ENCODE measurements around the gene MCCC1.

- TF ChIP-seq, protein P1, sequence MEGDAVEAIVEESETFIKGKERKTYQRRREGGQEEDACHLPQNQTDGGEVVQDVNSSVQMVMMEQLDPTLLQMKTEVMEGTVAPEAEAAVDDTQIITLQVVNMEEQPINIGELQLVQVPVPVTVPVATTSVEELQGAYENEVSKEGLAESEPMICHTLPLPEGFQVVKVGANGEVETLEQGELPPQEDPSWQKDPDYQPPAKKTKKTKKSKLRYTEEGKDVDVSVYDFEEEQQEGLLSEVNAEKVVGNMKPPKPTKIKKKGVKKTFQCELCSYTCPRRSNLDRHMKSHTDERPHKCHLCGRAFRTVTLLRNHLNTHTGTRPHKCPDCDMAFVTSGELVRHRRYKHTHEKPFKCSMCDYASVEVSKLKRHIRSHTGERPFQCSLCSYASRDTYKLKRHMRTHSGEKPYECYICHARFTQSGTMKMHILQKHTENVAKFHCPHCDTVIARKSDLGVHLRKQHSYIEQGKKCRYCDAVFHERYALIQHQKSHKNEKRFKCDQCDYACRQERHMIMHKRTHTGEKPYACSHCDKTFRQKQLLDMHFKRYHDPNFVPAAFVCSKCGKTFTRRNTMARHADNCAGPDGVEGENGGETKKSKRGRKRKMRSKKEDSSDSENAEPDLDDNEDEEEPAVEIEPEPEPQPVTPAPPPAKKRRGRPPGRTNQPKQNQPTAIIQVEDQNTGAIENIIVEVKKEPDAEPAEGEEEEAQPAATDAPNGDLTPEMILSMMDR (IDR thresholded peaks at IDR 0.05), result peak in 1 of 3 donors; percentile 9
- TF ChIP-seq POLR2A (IDR thresholded peaks at IDR 0.05), result peak; percentile 61
- TF ChIP-seq POLR2AphosphoS5 (IDR thresholded peaks at IDR 0.05), result peak; percentile 92 to 97 (median 95)
Observed at GRCh38 chr3:183099026-183099837, at the start of gene MCCC1.
